Activated naive CD4-positive, alpha-beta T cell (primary cell): ENCODE results near the gene HELB.
"Not testable (repeated sequence)": the region's sequence is repeated elsewhere in the genome, so short reads cannot be mapped to it uniquely, and the experiment has no call there.

Experiments used
- DNase-seq, 4 experiments: peaks; one replicate each; lab custom pipeline; 2025; lab: John Stamatoyannopoulos, UW

The HELB gene

DNA sequence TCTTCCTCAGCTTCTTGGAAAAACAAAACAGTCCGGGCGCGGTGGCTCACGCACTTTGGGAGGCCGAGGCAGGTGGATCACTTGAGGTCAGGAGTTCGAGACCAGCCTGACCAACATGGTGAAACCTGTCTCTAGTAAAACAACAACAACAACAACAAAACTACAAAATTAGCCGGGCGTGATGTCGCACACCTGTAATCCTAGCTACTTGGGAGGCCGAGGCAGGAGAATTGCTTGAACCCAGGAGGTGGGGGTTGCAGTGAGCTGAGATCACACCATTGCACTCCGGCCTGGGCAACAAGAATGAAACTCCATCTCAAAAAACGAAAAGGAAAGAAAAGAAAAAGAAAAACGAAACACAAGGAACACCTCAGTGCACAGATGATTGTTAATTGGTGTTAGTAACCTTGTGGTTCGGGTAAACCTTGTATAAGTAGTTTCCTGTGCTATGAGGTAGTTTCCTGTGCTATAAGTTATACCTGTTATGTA is 1.1 kb downstream of the HELB start:
- not testable (repeated sequence) for DNase-seq

DNA sequence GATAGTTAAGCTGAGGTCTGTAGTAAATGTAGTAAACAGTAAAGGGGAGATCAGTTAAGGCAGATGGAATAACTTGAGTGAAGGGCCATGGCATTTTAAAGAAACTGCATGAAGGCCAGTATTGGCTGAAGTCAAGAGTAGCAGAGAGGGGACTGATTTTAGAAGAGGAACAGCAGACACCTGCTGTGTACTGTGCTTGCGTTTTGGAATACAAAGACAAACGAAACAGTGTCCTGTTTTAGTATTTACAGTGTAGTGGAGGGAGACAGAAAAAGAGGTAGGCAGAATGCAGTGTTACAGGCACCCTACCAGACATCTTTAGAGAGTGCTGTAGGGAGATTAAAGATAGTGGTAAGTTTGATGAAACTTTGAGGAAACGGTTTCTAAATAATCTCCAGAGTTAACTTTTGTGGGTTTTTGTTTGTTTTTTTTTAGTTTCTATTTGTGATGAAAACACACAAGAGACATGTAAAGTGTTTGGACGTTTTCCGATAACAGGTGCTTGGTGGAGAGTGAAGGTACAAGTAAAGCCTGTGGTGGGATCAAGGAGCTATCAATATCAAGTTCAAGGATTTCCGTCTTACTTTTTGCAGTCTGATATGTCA is 2.1 kb downstream of the HELB start:
- DNase-seq: no peak

DNA sequence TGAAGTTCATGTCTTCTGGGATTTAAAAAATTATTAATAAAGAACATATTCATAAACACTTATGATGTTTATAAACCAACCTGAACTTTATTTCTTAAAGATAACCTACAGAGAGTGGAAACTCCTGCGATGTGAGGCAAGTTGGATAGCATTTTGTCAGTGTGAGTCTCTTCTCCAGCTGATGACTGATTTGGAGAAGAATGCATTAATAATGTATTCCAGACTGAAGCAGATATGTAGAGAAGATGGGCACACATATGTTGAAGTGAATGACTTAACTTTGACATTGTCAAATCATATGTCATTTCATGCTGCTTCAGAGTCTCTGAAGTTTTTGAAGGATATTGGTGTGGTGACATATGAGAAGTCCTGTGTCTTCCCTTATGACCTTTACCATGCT is 7.3 kb downstream of the HELB start:
- no peak for DNase-seq

GRCh38 chr12:66312189-66312588 is 9.9 kb downstream of the HELB start:
- DNase-seq: no peak

GRCh38 chr12:66314278-66314677 is 12.0 kb downstream of the HELB start:
- DNase-seq: no peak

GRCh38 chr12:66319266-66319954 is 17.1 kb downstream of the HELB start:
- no peak for DNase-seq

- no peak for DNase-seq
These were observed 18.7 kb downstream of the HELB start for GRCh38 chr12:66320996-66321395.

DNA sequence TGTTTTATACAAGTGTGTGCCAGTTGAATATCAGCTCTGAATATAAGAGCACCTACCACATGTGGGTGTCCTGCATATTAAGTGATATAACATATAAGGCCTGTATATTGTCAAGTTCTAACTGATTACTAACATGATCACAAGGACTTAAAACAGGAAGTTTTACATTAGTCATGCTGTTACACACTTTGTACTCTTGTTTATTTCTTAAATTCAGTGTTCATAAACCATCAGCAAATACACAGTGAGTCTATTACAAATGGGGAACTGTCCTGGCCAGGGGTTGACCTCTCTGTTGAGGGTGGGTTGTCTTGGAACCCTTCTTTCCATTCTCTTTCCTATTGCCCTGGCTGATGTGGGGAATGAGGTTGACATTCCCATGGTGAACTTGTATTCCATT is 19.1 kb downstream of the HELB start:
- DNase-seq: no peak

DNA sequence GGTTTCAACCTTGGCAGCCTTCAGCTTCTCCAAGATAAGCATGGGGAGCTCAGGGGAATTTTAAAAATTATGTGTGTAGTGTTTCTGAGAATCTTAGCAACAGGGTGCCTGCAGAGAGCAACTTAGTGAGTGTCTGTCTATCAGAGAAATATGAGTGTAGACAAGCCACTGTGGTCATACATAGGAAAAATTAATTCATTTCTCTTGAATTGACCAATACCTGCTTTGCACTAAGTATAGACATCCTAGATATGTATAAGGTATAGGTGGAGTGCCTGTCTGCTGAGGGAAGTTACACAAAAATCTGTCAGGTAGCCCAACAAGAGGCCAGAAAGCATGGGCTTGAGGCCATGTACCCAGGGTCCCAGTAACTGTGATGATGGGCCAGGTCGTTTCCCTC is 20.7 kb downstream of the HELB start:
- DNase-seq: no peak

DNA sequence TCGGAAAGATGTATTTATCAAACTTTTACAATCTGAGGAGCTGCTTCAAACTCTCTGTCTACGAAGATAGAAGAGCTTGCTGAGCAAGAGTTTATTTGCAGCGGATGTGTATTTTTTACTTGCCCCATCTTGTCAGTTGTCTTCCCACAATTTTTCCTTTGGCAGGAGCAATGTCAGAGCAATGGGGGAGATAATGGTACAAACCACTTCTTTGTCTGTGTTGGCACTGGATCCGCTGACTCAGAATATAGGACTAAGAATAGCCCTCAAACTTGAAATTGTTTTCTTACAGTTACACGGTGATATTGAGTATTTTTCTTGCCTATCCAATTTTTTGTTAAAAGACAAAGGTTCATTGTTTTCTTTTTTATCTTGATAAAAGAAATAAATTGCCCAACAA is 27.6 kb downstream of the HELB start:
- no peak for DNase-seq

DNA sequence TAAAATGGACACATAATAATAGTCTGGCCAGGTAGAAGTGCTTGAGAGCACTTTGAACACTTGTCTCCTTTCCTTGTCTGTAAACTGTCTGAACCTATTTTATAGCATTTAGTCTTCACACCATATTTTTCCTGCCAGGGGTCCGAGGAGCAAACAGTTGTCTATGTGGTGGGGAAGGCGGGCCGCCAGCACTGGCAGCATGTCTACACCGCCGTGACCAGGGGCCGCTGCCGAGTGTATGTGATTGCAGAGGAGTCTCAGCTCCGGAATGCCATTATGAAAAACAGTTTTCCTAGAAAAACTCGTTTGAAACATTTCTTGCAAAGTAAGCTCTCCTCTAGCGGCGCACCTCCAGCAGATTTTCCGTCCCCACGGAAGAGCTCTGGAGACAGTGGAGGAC is 28.7 kb downstream of the HELB start:
- no peak for DNase-seq

GRCh38 chr12:66331814-66332213 is 29.5 kb downstream of the HELB start:
- no peak for DNase-seq

DNA sequence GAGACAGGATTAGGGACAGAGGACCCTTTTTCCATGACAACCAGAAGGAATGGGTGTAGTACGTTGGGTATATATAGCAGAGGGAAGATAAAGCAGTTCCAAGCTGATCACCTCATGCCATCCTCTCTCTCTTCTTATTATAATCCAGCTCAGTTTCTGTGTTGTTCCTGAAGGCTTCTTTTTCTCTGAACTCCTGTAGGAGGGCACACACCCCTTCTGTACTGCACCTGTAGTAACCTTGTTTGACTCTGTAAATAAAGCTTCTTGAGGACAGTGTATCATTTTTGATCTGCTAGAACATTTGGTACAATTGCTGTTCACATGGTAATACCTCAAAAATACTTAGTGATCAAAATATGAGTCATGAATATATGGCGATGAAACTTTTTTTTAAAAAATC is 33.5 kb downstream of the HELB start:
- DNase-seq: no peak

- no peak for DNase-seq
These were observed 35.2 kb downstream of the HELB start for GRCh38 chr12:66337381-66338010.

GRCh38 chr12:66340131-66340530 is 37.8 kb downstream of the HELB start:
- DNase-seq: no peak

- no peak for DNase-seq
These were observed 38.8 kb downstream of the HELB start for GRCh38 chr12:66341126-66341525.

DNA sequence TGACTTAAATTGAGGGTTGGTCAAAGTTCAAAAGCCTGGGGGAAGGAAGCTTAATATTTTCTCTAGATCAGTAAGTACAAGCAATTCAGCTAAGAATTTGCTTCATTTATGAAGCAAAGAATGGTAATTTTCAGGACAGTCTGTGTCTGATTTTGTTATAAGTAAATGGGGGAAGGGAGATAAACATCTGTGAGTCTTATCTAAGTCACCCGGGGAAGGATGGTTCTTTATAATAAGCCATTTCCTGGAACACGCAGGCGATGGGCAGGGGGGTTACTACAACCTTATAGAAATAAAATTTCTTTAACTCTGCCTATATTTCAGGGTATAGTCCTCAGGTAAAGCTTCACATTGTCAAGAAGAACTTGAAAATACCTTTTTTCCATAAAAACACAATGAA is 42.9 kb downstream of the HELB start:
- no peak for DNase-seq

- no peak for DNase-seq
These were observed 43.7 kb downstream of the HELB start for GRCh38 chr12:66345956-66346355.

GRCh38 chr12:66351301-66351700 is 49.0 kb downstream of the HELB start:
- DNase-seq: no peak

- no peak for DNase-seq
These were observed 49.9 kb downstream of the HELB start for GRCh38 chr12:66352197-66352596.

DNA sequence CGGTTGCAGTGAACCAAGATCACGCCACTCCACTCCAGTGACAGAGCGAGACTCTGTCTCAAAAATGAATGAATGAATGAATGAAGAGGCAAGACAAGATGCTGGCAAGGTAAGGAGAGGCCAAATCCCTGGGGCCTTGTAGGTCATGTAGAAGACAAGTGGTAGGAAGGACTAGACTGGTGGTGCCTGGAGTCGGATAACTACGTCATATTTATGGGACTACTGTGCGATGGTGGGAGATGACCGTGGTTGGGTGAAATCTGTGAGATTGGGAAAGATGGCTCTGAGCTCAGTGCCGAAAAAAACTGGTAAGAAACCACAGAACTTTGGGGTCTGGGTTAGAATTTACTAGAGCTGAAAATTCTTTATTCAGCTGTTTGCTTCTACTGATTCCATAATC is 50.6 kb downstream of the HELB start:
- no peak for DNase-seq

GRCh38 chr12:66354291-66354690 is 52.0 kb downstream of the HELB start:
- no peak for DNase-seq

GRCh38 chr12:66359300-66359699 is 57.0 kb downstream of the HELB start:
- no peak for DNase-seq

DNA sequence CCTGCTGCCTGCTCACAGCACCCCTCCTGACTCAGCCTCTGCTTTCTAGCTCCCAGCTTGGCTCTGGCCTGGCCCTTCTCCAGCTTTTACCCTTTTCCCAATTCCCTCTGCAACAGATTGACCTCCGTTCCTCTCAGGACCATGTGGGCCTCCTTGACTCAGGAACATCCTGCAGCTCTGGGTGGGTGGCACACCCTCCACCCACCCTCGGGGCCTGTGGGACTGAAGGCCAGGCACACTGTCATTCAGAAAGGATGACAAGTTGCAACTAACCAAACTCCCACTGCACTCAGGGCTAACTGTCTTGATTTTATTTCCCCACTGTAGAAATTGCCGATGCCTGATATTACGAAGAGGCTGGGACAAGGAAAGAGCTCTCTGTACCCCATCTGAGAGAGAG is 59.4 kb downstream of the HELB start:
- no peak for DNase-seq
